GM23338 (cell line): ENCODE results near the gene DDX46. TPM values are rescaled to one million over a fixed set of nuclear protein-coding genes. Genes with fewer than 3 reads are reported as not detected.

Source experiments
- ATAC-seq: fragments of 200-7000 bp; cut with Tn5 transposase; 3 replicates; pipeline ENCODE4 v1.9.1; 2020
- DNase-seq: peaks from one replicate; pipeline ENCODE4 v3.0.0-alpha.2; 2015; ENCODE audit warnings: low spot score
- H2AFZ ChIP-seq: fragments of 200-600 bp; sonication (generic); 2 replicates; pipeline ENCODE4 v1.8.0; 2016; ENCODE audit warnings: antibody characterized with exemption, mild to moderate bottlenecking, moderate library complexity
- H3F3A ChIP-seq: fragments of 200-600 bp; sonication (generic); replicated peaks from 2 replicates; pipeline ENCODE4 v1.8.0; 2017; ENCODE audit warnings: antibody characterized with exemption, mixed run types, low read depth
- H3K27ac ChIP-seq: fragments of 200-600 bp; sonication (generic); 2 replicates; pipeline ENCODE4 v1.6.1; 2016; ENCODE audit warnings: low read depth
- H3K27me3 ChIP-seq: fragments of 200-600 bp; sonication (generic); 2 replicates; pipeline ENCODE4 v1.8.0; 2016; ENCODE audit warnings: mild to moderate bottlenecking, mixed run types, moderate library complexity; ENCODE audit not compliant: insufficient read depth
- H3K36me3 ChIP-seq: fragments of 200-600 bp; sonication (generic); 2 replicates; pipeline ENCODE4 v1.8.0; 2016; ENCODE audit warnings: mild to moderate bottlenecking; ENCODE audit not compliant: insufficient read depth
- H3K4me1 ChIP-seq: fragments of 200-600 bp; sonication (generic); 2 replicates; pipeline ENCODE4 v1.8.0; 2016; ENCODE audit warnings: mild to moderate bottlenecking, moderate library complexity; ENCODE audit not compliant: insufficient read depth
- H3K4me2 ChIP-seq: fragments of 200-600 bp; sonication (generic); 2 replicates; pipeline ENCODE4 v1.7.1; 2017; ENCODE audit warnings: mixed run types
- H3K4me3 ChIP-seq: fragments of 200-600 bp; sonication (generic); 2 replicates; pipeline ENCODE4 v1.6.1; 2016; ENCODE audit warnings: mixed run types
- H3K79me2 ChIP-seq: fragments of 200-600 bp; sonication (generic); replicated peaks from 2 replicates; pipeline ENCODE4 v1.8.0; 2017; ENCODE audit warnings: mild to moderate bottlenecking; ENCODE audit not compliant: insufficient read depth
- H3K9me2 ChIP-seq: fragments of 200-600 bp; sonication (generic); 2 replicates; pipeline ENCODE4 v1.8.0; 2017; ENCODE audit not compliant: insufficient read depth
- H4K20me1 ChIP-seq: fragments of 200-600 bp; sonication (generic); replicated peaks from 2 replicates; pipeline ENCODE4 v1.8.0; 2017; ENCODE audit warnings: mild to moderate bottlenecking; ENCODE audit not compliant: insufficient read depth
- H3K27ac Mint-ChIP-seq: 2 replicates; pipeline ENCODE4 v1.8.0; 2020; ENCODE audit warnings: inconsistent platforms, mild to moderate bottlenecking, moderate library complexity, mixed read lengths
- H3K27me3 Mint-ChIP-seq: 3 replicates; pipeline ENCODE4 v1.8.0; 2022; ENCODE audit warnings: low read depth, mild to moderate bottlenecking, moderate library complexity, mixed read lengths, inconsistent platforms; ENCODE audit not compliant: insufficient read depth, poor library complexity
- H3K36me3 Mint-ChIP-seq: 3 replicates; pipeline ENCODE4 v1.8.0; 2021; ENCODE audit warnings: low read depth, mild to moderate bottlenecking, inconsistent platforms, moderate library complexity, mixed read lengths
- H3K4me1 Mint-ChIP-seq: 3 replicates; pipeline ENCODE4 v1.8.0; 2020; ENCODE audit warnings: mild to moderate bottlenecking, inconsistent platforms, mixed read lengths
- H3K4me3 Mint-ChIP-seq: 3 replicates; pipeline ENCODE4 v1.8.0; 2021; ENCODE audit warnings: moderate library complexity, mild to moderate bottlenecking, inconsistent platforms, mixed read lengths
- H3K9me3 Mint-ChIP-seq: 3 replicates; pipeline ENCODE4 v1.8.0; 2020; ENCODE audit warnings: moderate library complexity, mild to moderate bottlenecking, inconsistent platforms, mixed read lengths
- CREB1 ChIP-seq: fragments of 250-450 bp; sonication (Bioruptor Pico); IDR thresholded peaks from 2 replicates; pipeline ENCODE4 v1.5.0; 2020; ENCODE audit warnings: low read depth, mild to moderate bottlenecking, moderate library complexity
- ETS1 ChIP-seq: IDR thresholded peaks from 2 replicates; pipeline ENCODE4 v1.6.1; 2016; ENCODE audit warnings: antibody characterized with exemption
- EZH2 ChIP-seq: fragments of 200-600 bp; sonication (generic); IDR thresholded peaks from one replicate; pipeline ENCODE4 v1.8.0; 2017; ENCODE audit warnings: antibody characterized with exemption, mild to moderate bottlenecking, low read depth; ENCODE audit not compliant: unreplicated experiment
- JUNB ChIP-seq: IDR thresholded peaks from one replicate; pipeline ENCODE4 v1.6.1; 2016; ENCODE audit warnings: antibody characterized with exemption; ENCODE audit not compliant: unreplicated experiment
- NANOG ChIP-seq: IDR thresholded peaks from 2 replicates; pipeline ENCODE4 v1.6.1; 2016; ENCODE audit warnings: antibody characterized with exemption, borderline replicate concordance
- POLR2AphosphoS5 ChIP-seq: IDR thresholded peaks from 2 replicates; pipeline ENCODE4 v1.6.1; 2016; ENCODE audit warnings: antibody characterized with exemption, low read depth
- REST ChIP-seq: IDR thresholded peaks from one replicate; pipeline ENCODE4 v1.6.1; 2018; ENCODE audit warnings: antibody characterized with exemption; ENCODE audit not compliant: unreplicated experiment
- ZNF114 ChIP-seq: fragments of 250-450 bp; sonication (Bioruptor Pico); IDR thresholded peaks from 2 replicates; pipeline ENCODE4 v1.5.0; 2020; ENCODE audit warnings: mild to moderate bottlenecking, moderate library complexity
- ZNF331 ChIP-seq: fragments of 250-450 bp; sonication (Bioruptor Pico); IDR thresholded peaks from 2 replicates; pipeline ENCODE4 v1.5.0; 2020; ENCODE audit warnings: low read depth, mild to moderate bottlenecking, moderate library complexity
- long read RNA-seq: library from polyadenylated mRNA; unstranded; transcript quantifications from one replicate; pipeline ENCODE4 v2.0.0, GENCODE V29; 2020; ENCODE audit not compliant: unreplicated experiment
- polyA plus RNA-seq: library from polyadenylated mRNA; unstranded; fragments of >200 nt; fragmentation: Nextera tagmentation; extraction: Ambion mirVana; gene quantifications from 2 replicates; pipeline ENCODE4 v1.2.1, GENCODE V29; 2016
- total RNA-seq: library from RNA; depleted of rRNA; stranded (reverse); fragments of >200 nt; shearing (Covaris generic); gene quantifications from 2 replicates; pipeline ENCODE4 v1.2.3, GENCODE V29; 2014; rRNA removed
- TF ChIP-seq, protein P1 (sequence below), 2 experiments: fragments of 200-600 bp in 1 of 2; sonication (generic) in 1 of 2; conservative IDR thresholded peaks; 2 replicates each; pipeline versions ENCODE4 v1.5.1 to v1.6.1; 2016 to 2017; ENCODE audit warnings: antibody characterized with exemption in 2 of 2, low read depth in 2 of 2, mild to moderate bottlenecking in 2 of 2, moderate library complexity in 1 of 2

The DDX46 gene, protein sequence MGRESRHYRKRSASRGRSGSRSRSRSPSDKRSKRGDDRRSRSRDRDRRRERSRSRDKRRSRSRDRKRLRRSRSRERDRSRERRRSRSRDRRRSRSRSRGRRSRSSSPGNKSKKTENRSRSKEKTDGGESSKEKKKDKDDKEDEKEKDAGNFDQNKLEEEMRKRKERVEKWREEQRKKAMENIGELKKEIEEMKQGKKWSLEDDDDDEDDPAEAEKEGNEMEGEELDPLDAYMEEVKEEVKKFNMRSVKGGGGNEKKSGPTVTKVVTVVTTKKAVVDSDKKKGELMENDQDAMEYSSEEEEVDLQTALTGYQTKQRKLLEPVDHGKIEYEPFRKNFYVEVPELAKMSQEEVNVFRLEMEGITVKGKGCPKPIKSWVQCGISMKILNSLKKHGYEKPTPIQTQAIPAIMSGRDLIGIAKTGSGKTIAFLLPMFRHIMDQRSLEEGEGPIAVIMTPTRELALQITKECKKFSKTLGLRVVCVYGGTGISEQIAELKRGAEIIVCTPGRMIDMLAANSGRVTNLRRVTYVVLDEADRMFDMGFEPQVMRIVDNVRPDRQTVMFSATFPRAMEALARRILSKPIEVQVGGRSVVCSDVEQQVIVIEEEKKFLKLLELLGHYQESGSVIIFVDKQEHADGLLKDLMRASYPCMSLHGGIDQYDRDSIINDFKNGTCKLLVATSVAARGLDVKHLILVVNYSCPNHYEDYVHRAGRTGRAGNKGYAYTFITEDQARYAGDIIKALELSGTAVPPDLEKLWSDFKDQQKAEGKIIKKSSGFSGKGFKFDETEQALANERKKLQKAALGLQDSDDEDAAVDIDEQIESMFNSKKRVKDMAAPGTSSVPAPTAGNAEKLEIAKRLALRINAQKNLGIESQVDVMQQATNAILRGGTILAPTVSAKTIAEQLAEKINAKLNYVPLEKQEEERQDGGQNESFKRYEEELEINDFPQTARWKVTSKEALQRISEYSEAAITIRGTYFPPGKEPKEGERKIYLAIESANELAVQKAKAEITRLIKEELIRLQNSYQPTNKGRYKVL
- total RNA-seq (69.0 and 85.6 TPM in 2 replicates), polyA plus RNA-seq (78.5 and 91.4 TPM in 2 replicates)
- long read RNA-seq, partial matches to known transcripts, result 141 of 142 reads
- long read RNA-seq, other reads (novel, unspliced or antisense), result 1 of 142 reads

DNA sequence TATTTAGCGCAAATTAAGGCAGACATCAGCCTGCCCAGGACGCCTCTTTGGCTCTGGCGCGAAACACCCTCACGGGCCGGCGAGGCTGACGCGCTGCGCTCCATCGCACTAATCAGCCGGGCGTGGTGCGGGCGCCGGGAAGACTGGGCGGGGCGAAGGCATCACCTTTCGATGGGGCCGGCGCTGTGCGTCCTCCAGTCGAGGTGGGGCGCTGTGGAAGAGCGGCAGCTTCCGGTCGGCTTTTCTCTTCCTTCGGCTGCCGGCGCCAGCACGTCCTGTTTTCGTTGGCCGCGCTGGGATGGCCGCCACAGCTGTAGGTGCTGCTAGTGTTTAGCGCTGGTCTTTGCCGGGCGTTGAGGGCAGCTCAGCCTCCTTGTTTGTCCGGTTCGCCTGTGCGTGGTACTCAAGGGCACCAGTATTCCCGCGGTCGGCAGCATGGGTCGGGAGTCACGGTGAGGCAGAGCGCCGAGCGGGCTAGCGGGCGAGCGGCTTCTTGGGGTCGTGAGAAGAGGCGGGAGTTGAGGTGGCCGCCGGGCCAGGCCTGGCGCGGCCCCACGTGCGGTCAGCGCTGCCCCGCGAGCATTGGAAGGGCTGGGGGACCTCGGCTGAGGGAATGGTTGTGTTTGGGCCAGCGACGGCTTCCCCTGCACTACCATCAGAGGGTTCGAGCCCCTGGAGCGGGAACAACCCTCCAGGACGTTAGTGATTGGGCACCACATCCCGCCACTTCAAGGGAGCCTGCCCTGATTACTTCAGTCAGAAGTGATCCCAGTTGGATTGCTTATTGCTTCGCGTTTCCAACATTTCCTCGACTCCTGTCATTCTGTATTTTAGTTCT lies at the start of gene DDX46:
Gene DDX46 (plus strand): TSS at position 276 of the 838 bp plus-strand sequence. CDS start 160 bp downstream, at position 436.
- DNase-seq (peak; percentile 99), ATAC-seq (peak; percentile 98)
- peaks cover 2% of the 10 kb centered on the region; the same call in 1 of the 2 replicates for H3K36me3 ChIP-seq
- no peaks in the 10 kb centered on the region for H3K9me3 Mint-ChIP-seq
- TF ChIP-seq POLR2AphosphoS5 (peak; percentile 98), CREB1 (CRISPR knock-in tag) (peak; percentile 66), JUNB (no peak), NANOG (no peak), ETS1 (peak; percentile 90), ZNF114 (CRISPR knock-in tag) (no peak), EZH2 (no peak), REST (no peak), ZNF331 (no peak)
- TF ChIP-seq, protein P1, sequence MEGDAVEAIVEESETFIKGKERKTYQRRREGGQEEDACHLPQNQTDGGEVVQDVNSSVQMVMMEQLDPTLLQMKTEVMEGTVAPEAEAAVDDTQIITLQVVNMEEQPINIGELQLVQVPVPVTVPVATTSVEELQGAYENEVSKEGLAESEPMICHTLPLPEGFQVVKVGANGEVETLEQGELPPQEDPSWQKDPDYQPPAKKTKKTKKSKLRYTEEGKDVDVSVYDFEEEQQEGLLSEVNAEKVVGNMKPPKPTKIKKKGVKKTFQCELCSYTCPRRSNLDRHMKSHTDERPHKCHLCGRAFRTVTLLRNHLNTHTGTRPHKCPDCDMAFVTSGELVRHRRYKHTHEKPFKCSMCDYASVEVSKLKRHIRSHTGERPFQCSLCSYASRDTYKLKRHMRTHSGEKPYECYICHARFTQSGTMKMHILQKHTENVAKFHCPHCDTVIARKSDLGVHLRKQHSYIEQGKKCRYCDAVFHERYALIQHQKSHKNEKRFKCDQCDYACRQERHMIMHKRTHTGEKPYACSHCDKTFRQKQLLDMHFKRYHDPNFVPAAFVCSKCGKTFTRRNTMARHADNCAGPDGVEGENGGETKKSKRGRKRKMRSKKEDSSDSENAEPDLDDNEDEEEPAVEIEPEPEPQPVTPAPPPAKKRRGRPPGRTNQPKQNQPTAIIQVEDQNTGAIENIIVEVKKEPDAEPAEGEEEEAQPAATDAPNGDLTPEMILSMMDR (conservative IDR thresholded peaks at IDR 0.05; ENCODE audit: low read depth in 2 of 2), result peak; percentile 63 to 83
- peaks cover 10% of the 10 kb centered on the region for H3K4me1 Mint-ChIP-seq
- H3K4me3 Mint-ChIP-seq, result peak within 1 kb of the TSS; percentile 99
- H3K4me2 ChIP-seq, result peak within 1 kb of the TSS; percentile 94
- peak within 1 kb of the TSS; percentile 94 for H3K27ac ChIP-seq
- peaks cover 9% of the 10 kb centered on the region; the same call in 1 of the 2 replicates for H3K27me3 ChIP-seq
- no peaks in the 10 kb centered on the region for H3K9me2 ChIP-seq
- peak within 1 kb of the TSS; percentile 99 for H3K27ac Mint-ChIP-seq
- no peaks in the 10 kb centered on the region; the same call in 1 of the 2 replicates for H3F3A ChIP-seq
- H3K4me1 ChIP-seq, result peaks cover 9% of the 10 kb centered on the region; the same call in 1 of the 2 replicates
- H3K79me2 ChIP-seq, result peaks cover 51% of the 10 kb centered on the region
- peaks cover 36% of the 10 kb centered on the region for H4K20me1 ChIP-seq
- peak within 1 kb of the TSS; percentile 95 for H3K4me3 ChIP-seq
- peaks cover 5% of the 10 kb centered on the region for H3K27me3 Mint-ChIP-seq
- peak within 1 kb of the TSS; percentile 92 for H2AFZ ChIP-seq
- H3K36me3 Mint-ChIP-seq, result peaks cover 5% of the 10 kb centered on the region
